Measurements from ENCODE around the gene GNAS-AS1.
"Not testable (repeated sequence)": the region's sequence is repeated elsewhere in the genome, so short reads cannot be mapped to it uniquely, and the experiment has no call there.

Gene GNAS-AS1

DNA sequence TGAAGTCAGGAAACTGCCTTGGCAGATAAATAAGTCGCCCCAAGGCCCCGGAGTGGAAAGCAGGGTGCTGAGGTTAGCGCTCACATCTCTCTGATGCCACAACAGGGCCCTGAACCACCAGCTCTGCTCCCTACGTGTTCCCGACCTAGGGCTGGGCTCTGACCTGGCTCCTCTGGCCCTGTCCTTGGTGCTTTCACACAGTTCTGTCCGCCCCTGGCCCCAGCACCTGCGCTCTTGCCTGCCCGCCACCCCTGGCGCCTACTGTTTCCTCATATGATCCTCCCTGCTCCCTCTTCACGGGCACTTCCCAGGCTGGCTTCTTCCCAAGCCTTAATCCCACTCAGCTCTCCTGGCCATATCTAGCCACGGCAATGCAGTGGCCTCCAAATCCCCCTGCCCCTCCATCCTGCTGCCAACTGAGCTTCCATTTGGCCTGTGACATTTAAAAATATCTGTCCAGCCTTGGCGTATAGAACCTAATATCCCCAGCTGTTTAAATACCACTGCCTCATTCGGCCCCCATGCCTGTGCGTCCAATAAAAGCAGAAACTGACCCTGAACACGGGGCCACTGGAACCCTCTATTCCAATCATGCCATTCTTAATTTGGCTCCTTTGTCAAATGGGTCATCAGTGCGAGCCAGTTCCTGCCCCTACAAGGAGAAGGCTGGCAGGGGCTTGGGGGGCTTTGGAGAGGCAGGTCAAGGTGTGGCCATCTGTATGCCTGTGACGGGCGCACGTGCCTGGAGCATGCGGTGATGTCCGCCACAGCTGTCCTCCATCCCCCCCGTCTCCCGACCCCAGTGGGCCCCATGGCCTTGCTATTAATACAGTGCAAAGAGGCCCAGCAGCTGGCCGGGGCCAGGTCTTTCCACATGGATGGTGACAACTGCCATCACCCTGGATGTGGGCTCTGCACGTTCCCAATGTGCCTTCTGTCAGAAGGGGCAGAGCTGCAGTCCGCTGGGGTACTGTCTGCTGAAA lies 27.7 kb downstream of the GNAS-AS1 start:
- Histone ChIP-seq H3K36me3 (ENCODE audit: control insufficient read depth, insufficient read depth, low read length) (no peaks in the 10 kb centered on the region), H3K4me3 (ENCODE audit: insufficient read depth, low read depth, low read length) (no peak overlapping the region), H3K9me3 (ENCODE audit: control insufficient read depth, low read length) (no peaks in the 10 kb centered on the region), H3K4me1 (ENCODE audit: control insufficient read depth, insufficient read depth, low read length) (no peaks in the 10 kb centered on the region), H3K27me3 (ENCODE audit: control insufficient read depth, insufficient read depth, low read length, poor library complexity, severe bottlenecking) (no peaks in the 10 kb centered on the region), H3K27ac (ENCODE audit: insufficient read depth, low read depth, low read length, poor library complexity, severe bottlenecking) (no peak overlapping the region)
- WGBS, 2 experiments, result 94 to 95% methylated on average over 26 of the region's 26 CpGs

DNA sequence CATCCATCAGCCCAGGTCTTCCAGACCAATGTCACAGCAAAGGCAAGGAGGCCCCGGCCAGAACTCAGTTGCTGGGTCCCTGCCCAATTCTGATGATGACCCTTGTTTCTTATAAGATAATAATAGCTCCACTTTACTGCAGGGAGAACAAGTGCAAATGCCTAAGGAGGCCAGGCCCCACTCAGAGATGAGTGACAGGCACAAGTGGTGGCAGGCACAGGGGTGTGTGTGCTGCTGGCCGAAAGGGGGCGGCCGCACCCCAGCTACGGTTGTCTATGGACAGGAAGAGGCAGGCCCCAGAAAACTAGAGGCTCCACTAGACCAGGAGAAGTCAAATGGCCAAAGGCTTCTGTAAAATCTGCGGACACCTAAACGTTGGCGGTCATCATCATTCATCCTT lies 28.6 kb downstream of the GNAS-AS1 start:
- Histone ChIP-seq H3K4me1 (ENCODE audit: control insufficient read depth, insufficient read depth, low read length) (no peaks in the 10 kb centered on the region), H3K27ac (ENCODE audit: insufficient read depth, low read depth, low read length, poor library complexity, severe bottlenecking) (no peak overlapping the region), H3K4me3 (ENCODE audit: insufficient read depth, low read depth, low read length) (no peak overlapping the region), H3K9me3 (ENCODE audit: control insufficient read depth, low read length) (no peaks in the 10 kb centered on the region), H3K36me3 (ENCODE audit: control insufficient read depth, insufficient read depth, low read length) (no peaks in the 10 kb centered on the region), H3K27me3 (ENCODE audit: control insufficient read depth, insufficient read depth, low read length, poor library complexity, severe bottlenecking) (no peaks in the 10 kb centered on the region)
- 91 to 92% methylated on average over 8 of the region's 8 CpGs for WGBS, 2 experiments

DNA sequence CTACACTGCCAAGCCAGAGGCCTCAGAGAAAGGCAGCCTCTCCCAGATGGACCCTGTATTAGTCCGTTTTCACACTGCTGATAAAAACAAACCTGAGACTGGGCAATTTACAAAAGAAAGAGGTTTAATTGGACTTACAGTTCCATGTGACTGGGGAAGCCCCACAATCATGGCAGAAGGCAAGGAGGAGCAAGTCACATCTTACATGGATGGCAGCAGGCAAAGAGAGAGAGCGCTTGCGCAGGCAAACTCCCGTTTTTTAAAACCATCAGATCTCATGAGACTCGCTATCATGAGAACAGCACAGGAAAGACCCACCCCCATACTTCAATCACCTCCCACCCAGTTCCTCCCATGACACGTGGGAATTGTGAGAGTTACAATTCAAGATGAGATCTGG lies 30.2 kb downstream of the GNAS-AS1 start:
- H3K4me3 ChIP-seq (ENCODE audit: insufficient read depth, low read depth, low read length); H3K27me3 ChIP-seq (ENCODE audit: control insufficient read depth, insufficient read depth, low read length, poor library complexity, severe bottlenecking); H3K36me3 ChIP-seq (ENCODE audit: control insufficient read depth, insufficient read depth, low read length); H3K27ac ChIP-seq (ENCODE audit: insufficient read depth, low read depth, low read length, poor library complexity, severe bottlenecking); H3K9me3 ChIP-seq (ENCODE audit: control insufficient read depth, low read length); H3K4me1 ChIP-seq (ENCODE audit: control insufficient read depth, insufficient read depth, low read length): not testable (repeated sequence)
- WGBS, 2 experiments, result 94 to 95% methylated on average over 6 of the region's 6 CpGs

DNA sequence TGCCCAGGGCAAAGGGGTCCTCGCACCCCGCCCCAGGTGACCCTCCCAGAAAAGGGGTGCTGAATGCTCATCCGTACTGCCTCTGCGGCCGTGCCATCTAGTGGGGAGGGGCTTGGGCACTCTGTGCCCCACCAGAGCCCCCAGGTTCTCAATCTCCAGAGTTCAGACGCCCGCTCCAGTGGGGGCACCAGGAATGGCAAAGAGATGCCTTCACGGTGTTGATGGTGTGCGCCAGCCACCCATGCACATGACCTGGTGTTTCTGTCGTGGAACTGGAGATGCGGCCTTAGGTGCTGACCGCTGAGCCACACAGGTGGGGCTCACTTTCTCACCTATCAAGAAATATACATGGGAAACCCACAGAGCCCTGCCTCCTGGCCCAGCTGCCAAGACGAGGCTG lies 30.8 kb downstream of the GNAS-AS1 start:
- no peaks in the 10 kb centered on the region for H3K9me3 ChIP-seq (ENCODE audit: control insufficient read depth, low read length)
- no peaks in the 10 kb centered on the region for H3K36me3 ChIP-seq (ENCODE audit: control insufficient read depth, insufficient read depth, low read length)
- no peak overlapping the region for H3K4me3 ChIP-seq (ENCODE audit: insufficient read depth, low read depth, low read length)
- H3K27ac ChIP-seq (ENCODE audit: insufficient read depth, low read depth, low read length, poor library complexity, severe bottlenecking), result no peak overlapping the region
- WGBS, 2 experiments, result 95% methylated on average over 13 of the region's 13 CpGs
- H3K27me3 ChIP-seq (ENCODE audit: control insufficient read depth, insufficient read depth, low read length, poor library complexity, severe bottlenecking), result no peaks in the 10 kb centered on the region
- H3K4me1 ChIP-seq (ENCODE audit: control insufficient read depth, insufficient read depth, low read length), result no peaks in the 10 kb centered on the region

DNA sequence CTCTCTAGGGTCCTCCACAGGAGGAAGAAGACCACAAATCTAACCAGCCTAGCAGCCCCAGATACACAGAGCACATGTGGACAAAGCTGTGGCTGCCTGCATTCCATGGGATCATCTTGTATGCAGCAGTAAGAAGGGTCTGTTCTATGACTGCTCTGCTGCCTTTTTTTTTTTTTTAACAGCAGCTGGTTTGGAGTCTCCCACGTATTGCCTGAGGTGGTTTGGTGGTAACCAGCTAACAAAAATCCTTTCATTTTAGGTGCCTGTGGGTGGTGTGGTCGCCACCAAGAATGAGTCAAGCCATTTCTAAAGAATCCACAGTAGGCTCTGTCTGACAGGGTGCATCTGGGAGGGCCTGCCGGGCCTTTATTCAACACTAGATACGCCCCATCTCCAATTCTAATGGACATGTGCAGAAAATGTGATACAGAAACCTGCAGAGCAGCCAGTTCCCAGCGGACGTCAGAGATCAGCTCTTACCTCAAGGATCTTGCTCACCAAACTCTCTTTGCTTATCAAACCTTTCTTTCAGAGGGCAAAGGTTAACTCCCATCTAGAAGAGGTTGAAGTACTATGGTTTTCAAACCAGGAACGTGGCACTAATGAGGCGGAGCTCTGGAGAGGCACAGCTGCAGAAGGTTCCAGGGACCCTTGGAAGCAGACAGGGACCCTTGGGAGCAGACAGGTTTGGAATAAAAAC lies 32.0 kb downstream of the GNAS-AS1 start:
- H3K4me1 ChIP-seq (ENCODE audit: control insufficient read depth, insufficient read depth, low read length), result no peaks in the 10 kb centered on the region
- H3K27ac ChIP-seq (ENCODE audit: insufficient read depth, low read depth, low read length, poor library complexity, severe bottlenecking), result no peak overlapping the region
- H3K36me3 ChIP-seq (ENCODE audit: control insufficient read depth, insufficient read depth, low read length), result no peaks in the 10 kb centered on the region
- H3K27me3 ChIP-seq (ENCODE audit: control insufficient read depth, insufficient read depth, low read length, poor library complexity, severe bottlenecking), result no peaks in the 10 kb centered on the region
- WGBS, 2 experiments, result 91 to 95% methylated on average over 8 of the region's 8 CpGs
- H3K9me3 ChIP-seq (ENCODE audit: control insufficient read depth, low read length), result no peaks in the 10 kb centered on the region
- H3K4me3 ChIP-seq (ENCODE audit: insufficient read depth, low read depth, low read length), result no peak overlapping the region

DNA sequence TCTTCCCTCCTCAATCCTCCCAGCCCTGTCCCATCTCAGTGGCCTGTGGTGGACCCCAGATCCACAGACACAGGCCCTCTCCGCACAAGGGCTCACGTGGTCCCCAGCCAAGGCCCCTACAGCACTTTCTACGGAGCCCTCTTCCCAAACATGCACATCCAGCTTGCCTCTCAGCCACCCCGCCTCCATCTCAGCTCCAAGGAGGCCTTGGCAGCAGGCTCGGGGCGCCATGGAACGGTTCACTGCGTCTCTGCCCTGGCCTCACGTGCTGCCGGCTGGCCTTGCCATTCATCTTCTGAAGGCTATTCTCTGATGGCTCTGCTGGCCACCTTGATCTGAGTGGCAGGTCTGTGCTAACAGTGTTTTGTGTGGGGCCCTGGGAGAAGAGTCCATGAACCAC lies 33.0 kb downstream of the GNAS-AS1 start:
- WGBS, 2 experiments, result 95% methylated on average over 10 of the region's 10 CpGs
- no peak overlapping the region for H3K4me3 ChIP-seq (ENCODE audit: insufficient read depth, low read depth, low read length)
- H3K9me3 ChIP-seq (ENCODE audit: control insufficient read depth, low read length), result no peaks in the 10 kb centered on the region
- H3K4me1 ChIP-seq (ENCODE audit: control insufficient read depth, insufficient read depth, low read length), result no peaks in the 10 kb centered on the region
- no peaks in the 10 kb centered on the region for H3K36me3 ChIP-seq (ENCODE audit: control insufficient read depth, insufficient read depth, low read length)
- H3K27ac ChIP-seq (ENCODE audit: insufficient read depth, low read depth, low read length, poor library complexity, severe bottlenecking), result no peak overlapping the region
- no peaks in the 10 kb centered on the region for H3K27me3 ChIP-seq (ENCODE audit: control insufficient read depth, insufficient read depth, low read length, poor library complexity, severe bottlenecking)

DNA sequence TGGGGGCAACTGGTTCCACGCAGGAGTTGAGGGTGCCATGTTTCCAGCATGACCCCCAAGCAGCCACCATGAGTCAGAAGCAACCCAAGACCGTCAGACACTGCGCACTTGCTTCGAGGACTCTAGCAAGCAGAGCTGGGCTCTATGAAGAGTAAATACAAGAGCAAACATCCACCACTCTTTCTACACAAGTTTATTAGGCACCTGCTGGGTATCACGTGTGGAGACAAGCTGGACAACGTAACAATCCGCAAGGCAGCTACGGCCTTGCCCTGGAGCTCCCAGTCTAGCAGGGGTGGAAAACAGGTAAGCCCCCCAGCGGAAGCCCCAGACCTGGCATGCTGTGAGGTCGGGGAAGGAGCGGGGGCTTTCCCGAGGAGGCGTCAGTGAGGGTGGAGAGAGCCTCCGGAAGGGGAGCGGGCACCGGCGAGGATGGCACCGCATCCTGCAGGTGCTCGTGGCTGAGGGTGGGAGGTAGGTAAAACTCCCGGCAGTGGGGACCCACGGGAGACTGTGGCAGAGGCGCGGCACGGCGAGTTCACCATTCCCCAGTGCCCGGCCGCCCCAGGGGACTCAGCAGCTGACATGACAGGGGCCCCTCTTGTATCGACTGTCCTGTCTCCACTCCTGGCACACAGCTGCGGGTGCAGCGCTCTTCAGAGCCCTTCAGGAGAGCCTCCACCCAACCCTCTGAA lies 33.6 kb downstream of the GNAS-AS1 start:
- 94 to 95% methylated on average over 30 of the region's 30 CpGs for WGBS, 2 experiments
- Histone ChIP-seq H3K36me3 (ENCODE audit: control insufficient read depth, insufficient read depth, low read length) (no peaks in the 10 kb centered on the region), H3K27me3 (ENCODE audit: control insufficient read depth, insufficient read depth, low read length, poor library complexity, severe bottlenecking) (no peaks in the 10 kb centered on the region), H3K9me3 (ENCODE audit: control insufficient read depth, low read length) (no peaks in the 10 kb centered on the region), H3K27ac (ENCODE audit: insufficient read depth, low read depth, low read length, poor library complexity, severe bottlenecking) (no peak overlapping the region), H3K4me3 (ENCODE audit: insufficient read depth, low read depth, low read length) (no peak overlapping the region), H3K4me1 (ENCODE audit: control insufficient read depth, insufficient read depth, low read length) (no peaks in the 10 kb centered on the region)

DNA sequence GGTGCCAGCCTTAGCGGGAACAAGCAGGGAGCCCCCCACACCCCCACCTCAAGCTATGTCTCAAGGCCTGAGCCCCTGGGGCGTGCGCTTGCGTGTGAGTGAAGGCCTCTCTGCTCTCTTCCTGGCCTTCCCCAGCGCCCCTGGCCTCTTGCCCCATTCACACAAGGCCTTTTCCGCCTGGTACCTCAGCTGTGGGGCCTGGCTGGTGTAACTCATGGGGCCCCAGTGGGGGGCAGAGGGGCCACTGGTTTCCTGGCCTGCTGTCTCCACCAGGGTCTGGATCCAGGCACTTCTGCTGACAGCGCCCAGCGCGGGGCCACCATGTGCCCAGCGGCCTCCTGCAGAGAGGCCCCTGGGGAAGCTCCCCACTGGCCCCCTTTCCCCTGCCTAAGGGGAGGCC lies 34.7 kb downstream of the GNAS-AS1 start:
- Histone ChIP-seq H3K4me1 (ENCODE audit: control insufficient read depth, insufficient read depth, low read length) (no peaks in the 10 kb centered on the region), H3K9me3 (ENCODE audit: control insufficient read depth, low read length) (no peaks in the 10 kb centered on the region), H3K27me3 (ENCODE audit: control insufficient read depth, insufficient read depth, low read length, poor library complexity, severe bottlenecking) (no peaks in the 10 kb centered on the region), H3K4me3 (ENCODE audit: insufficient read depth, low read depth, low read length) (no peak overlapping the region), H3K36me3 (ENCODE audit: control insufficient read depth, insufficient read depth, low read length) (no peaks in the 10 kb centered on the region), H3K27ac (ENCODE audit: insufficient read depth, low read depth, low read length, poor library complexity, severe bottlenecking) (no peak overlapping the region)
- 95 to 96% methylated on average over 10 of the region's 10 CpGs for WGBS, 2 experiments

DNA sequence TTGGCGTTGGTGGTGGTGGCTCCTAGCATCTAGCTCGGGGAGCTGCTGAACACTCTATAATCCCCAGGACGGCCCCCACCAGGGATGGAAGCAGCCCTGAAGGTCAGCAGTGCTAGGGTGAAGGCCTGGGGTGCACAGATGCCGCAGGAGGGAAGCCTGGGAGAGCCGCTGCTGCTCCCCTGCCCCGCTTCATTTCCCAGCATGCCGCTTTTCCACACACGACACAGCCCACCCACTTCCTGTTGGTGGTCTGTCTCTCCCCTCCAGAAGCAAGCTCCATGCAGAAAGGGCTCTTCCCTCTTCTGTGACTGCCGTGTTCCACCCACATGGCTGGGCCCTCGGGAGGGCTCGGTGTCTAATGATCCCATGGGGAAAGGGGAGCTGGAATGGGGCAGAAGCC lies 35.3 kb downstream of the GNAS-AS1 start:
- 94% methylated on average over 11 of the region's 11 CpGs for WGBS, 2 experiments
- no peaks in the 10 kb centered on the region for H3K36me3 ChIP-seq (ENCODE audit: control insufficient read depth, insufficient read depth, low read length)
- H3K4me1 ChIP-seq (ENCODE audit: control insufficient read depth, insufficient read depth, low read length), result no peaks in the 10 kb centered on the region
- no peaks in the 10 kb centered on the region for H3K9me3 ChIP-seq (ENCODE audit: control insufficient read depth, low read length)
- H3K27me3 ChIP-seq (ENCODE audit: control insufficient read depth, insufficient read depth, low read length, poor library complexity, severe bottlenecking), result no peaks in the 10 kb centered on the region
- no peak overlapping the region for H3K4me3 ChIP-seq (ENCODE audit: insufficient read depth, low read depth, low read length)
- no peak overlapping the region for H3K27ac ChIP-seq (ENCODE audit: insufficient read depth, low read depth, low read length, poor library complexity, severe bottlenecking)

DNA sequence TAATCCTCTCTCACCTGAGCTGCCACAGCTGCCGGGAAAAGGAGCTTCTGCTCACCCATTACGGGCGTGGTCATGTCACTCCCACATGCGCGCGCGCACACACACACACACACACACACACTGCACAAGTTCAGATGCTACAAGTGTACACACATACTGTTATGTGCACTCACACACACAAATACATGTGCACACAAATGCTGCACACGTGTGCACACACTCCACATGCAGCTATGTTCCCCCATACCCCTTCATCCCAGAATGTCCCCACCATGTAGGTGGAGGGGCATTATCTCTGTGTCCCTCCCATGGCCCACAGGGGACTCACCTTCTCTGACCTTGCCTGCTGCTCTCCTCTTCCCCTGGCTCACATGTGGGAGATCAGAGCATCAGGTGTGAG lies 37.3 kb downstream of the GNAS-AS1 start:
- Histone ChIP-seq H3K27me3 (ENCODE audit: control insufficient read depth, insufficient read depth, low read length, poor library complexity, severe bottlenecking) (no peaks in the 10 kb centered on the region), H3K27ac (ENCODE audit: insufficient read depth, low read depth, low read length, poor library complexity, severe bottlenecking) (no peak overlapping the region), H3K9me3 (ENCODE audit: control insufficient read depth, low read length) (no peaks in the 10 kb centered on the region), H3K4me1 (ENCODE audit: control insufficient read depth, insufficient read depth, low read length) (no peaks in the 10 kb centered on the region), H3K36me3 (ENCODE audit: control insufficient read depth, insufficient read depth, low read length) (no peaks in the 10 kb centered on the region), H3K4me3 (ENCODE audit: insufficient read depth, low read depth, low read length) (no peak overlapping the region)
- 89 to 95% methylated on average over 8 of the region's 8 CpGs for WGBS, 2 experiments
